Aorta (tissue), 5 donors: ENCODE measurements around the gene TEPSIN. TPM values are rescaled to one million over a fixed set of nuclear protein-coding genes. Genes with fewer than 3 reads are reported as not detected.

Source experiments
- ATAC-seq: fragments of 200-7000 bp; cut with Tn5 transposase; one replicate; pipeline ENCODE4 v1.9.1; 2022; ENCODE audit warnings: moderate library complexity; ENCODE audit not compliant: low FRiP score
- DNase-seq, 2 donors: peaks; one replicate each; pipeline ENCODE4 v3.0.0-alpha.2; 2020
- H3K27ac ChIP-seq, 2 donors: one replicate each; pipeline ENCODE4 v1.5.1; 2013; ENCODE audit warnings: low read length in 2 of 2, mild to moderate bottlenecking in 2 of 2, moderate library complexity in 2 of 2, control low read depth in 1 of 2, inconsistent platforms in 1 of 2, low read depth in 1 of 2
- H3K27me3 ChIP-seq, 2 donors: one replicate each; pipeline ENCODE4 v1.6.1; 2013; ENCODE audit warnings: control low read depth in 1 of 2, low read length in 1 of 2, mild to moderate bottlenecking in 1 of 2, moderate library complexity in 1 of 2; ENCODE audit not compliant: insufficient read depth in 2 of 2, control insufficient read depth in 1 of 2
- H3K36me3 ChIP-seq, 2 donors: one replicate each; pipeline ENCODE4 v1.6.1; 2013; ENCODE audit warnings: control low read depth in 1 of 2, low read length in 1 of 2, mild to moderate bottlenecking in 1 of 2; ENCODE audit not compliant: insufficient read depth in 2 of 2, control insufficient read depth in 1 of 2
- H3K4me1 ChIP-seq, 2 donors: one replicate each; pipeline ENCODE4 v1.6.1; 2013; ENCODE audit warnings: low read length in 2 of 2, control low read depth in 1 of 2, mild to moderate bottlenecking in 1 of 2, moderate library complexity in 1 of 2; ENCODE audit not compliant: insufficient read depth in 2 of 2, control insufficient read depth in 1 of 2
- H3K4me3 ChIP-seq, 2 donors: one replicate each; pipeline ENCODE4 v1.5.1; 2013; ENCODE audit warnings: low read length in 2 of 2, control low read depth in 1 of 2, mild to moderate bottlenecking in 1 of 2
- H3K9me3 ChIP-seq: one replicate; pipeline ENCODE4 v1.6.1; 2013; ENCODE audit warnings: mild to moderate bottlenecking, low read length; ENCODE audit not compliant: control insufficient read depth
- WGBS, 2 donors: extraction: QIAGEN DNeasy Blood & Tissue Kit; methylation state at CpG; one replicate each; pipeline ENCODE4 v1.1.7; 2013; 5-methylcytosine and 5-hydroxymethylcytosine counted together
- intact Hi-C, 2 donors: fragments of 100-400 bp; cut with DNase I; formaldehyde crosslinking; loops; one replicate each; pipeline versions ENCODE4 v1.14.2 to v1.15.0; 2022
- polyA plus RNA-seq, 2 donors: library from polyadenylated mRNA; stranded (reverse); fragments of 200-250 nt; gene quantifications; one replicate each; pipeline ENCODE4 v1.2.3, GENCODE V29; 2013
- total RNA-seq, 2 donors: library from RNA; stranded (reverse); fragmentation: NEBNext Ultra II Directional; extraction: Animal tissue kit (Norgen Biotek cat#: 25700); gene quantifications; one replicate each; pipeline ENCODE4 v1.2.1, GENCODE V29; 2021
- donor health status: healthy with polysubstance abuse.
- donor health status: Bipolar disorder and iron deficiency.
- donor health status: DM: no; HTN: no; CAD: no.
- donor health status: DM: no; HTN: no; CAD: no.
- donor health status: DM: yes; HTN: yes; CAD: no.

The TEPSIN gene
- total and polyA plus RNA-seq, 4 donors: 5.6 to 79.0 (median 35.0) TPM

- no peak for ATAC-seq
Observed at GRCh38 chr17:81242421-81243332, 3.8 kb upstream of the TEPSIN start.

GRCh38 chr17:81241648-81242420 lies 3.0 kb upstream of the TEPSIN start:
- H3K4me1 ChIP-seq: no peaks in the 10 kb centered on the region
- no peaks in the 10 kb centered on the region for H3K9me3 ChIP-seq
- H3K27me3 ChIP-seq: no peaks in the 10 kb centered on the region
- intact Hi-C loops: loop anchor here in 1 of 2 donors (1.0 kb wide), 1 partner anchor 100 kb away; no protein-coding TSS in a partner anchor
- H3K36me3 ChIP-seq: no peaks in the 10 kb centered on the region
- no peak overlapping the region for H3K4me3 ChIP-seq
- WGBS, 2 donors: 41 to 44% methylated on average over 26 of the region's 26 CpGs
- H3K27ac ChIP-seq: no peak overlapping the region
- ATAC-seq: no peak
- DNase-seq: peak in 1 of 2 donors; percentile 88

More at GRCh38 chr17:81242421-81243332, 3.8 kb upstream of the TEPSIN start:
- 75 to 77% methylated on average over 32 of the region's 33 CpGs for WGBS, 2 donors
- no peaks in the 10 kb centered on the region for H3K27me3 ChIP-seq
- intact Hi-C loops: no loop called here
- no peaks in the 10 kb centered on the region for H3K36me3 ChIP-seq
- no peak overlapping the region for H3K27ac ChIP-seq
- DNase-seq: no peak
- no peaks in the 10 kb centered on the region for H3K4me1 ChIP-seq
- H3K4me3 ChIP-seq: no peak overlapping the region
- no peaks in the 10 kb centered on the region for H3K9me3 ChIP-seq

GRCh38 chr17:81241203-81241602 lies 2.3 kb upstream of the TEPSIN start:
- Histone ChIP-seq H3K36me3 (no peaks in the 10 kb centered on the region), H3K27ac (no peak overlapping the region), H3K4me3 (no peak overlapping the region), H3K27me3 (no peaks in the 10 kb centered on the region), H3K4me1 (no peaks in the 10 kb centered on the region), H3K9me3 (no peaks in the 10 kb centered on the region)
- WGBS, 2 donors: 86 to 90% methylated on average over 10 of the region's 10 CpGs
- intact Hi-C loops: loop anchor here in 1 of 2 donors (1.0 kb wide), 1 partner anchor 99 kb away; no protein-coding TSS in a partner anchor
- DNase-seq (no peak), ATAC-seq (no peak)

- 80 to 83% methylated on average over 8 of the region's 8 CpGs for whole genome bisulfite sequencing, 2 donors
- no peaks in the 10 kb centered on the region for H3K9me3 ChIP-seq
- no peak overlapping the region for H3K27ac ChIP-seq
- H3K36me3 ChIP-seq: no peaks in the 10 kb centered on the region
- H3K4me1 ChIP-seq: no peaks in the 10 kb centered on the region
- ATAC-seq: no peak
- DNase-seq: no peak
- intact Hi-C loops: loop anchor here in 1 of 2 donors (1.0 kb wide), 1 partner anchor 98 kb away; no protein-coding TSS in a partner anchor
- H3K4me3 ChIP-seq: no peak overlapping the region
- H3K27me3 ChIP-seq: no peaks in the 10 kb centered on the region
Observed at GRCh38 chr17:81240761-81241160, 1.9 kb upstream of the TEPSIN start.

- no peaks in the 10 kb centered on the region for H3K4me1 ChIP-seq
- WGBS, 2 donors: 15 to 17% methylated on average over 36 to 37 of the region's 37 CpGs
Observed at GRCh38 chr17:81239714-81240555, 1.1 kb upstream of the TEPSIN start.

GRCh38 chr17:81238490-81238814 lies 403 bp downstream of the TEPSIN start:
- Histone ChIP-seq H3K4me3 (peak overlapping the region; percentile 71 to 87), H3K27me3 (no peaks in the 10 kb centered on the region), H3K36me3 (no peaks in the 10 kb centered on the region), H3K27ac (no peak overlapping the region), H3K9me3 (no peaks in the 10 kb centered on the region), H3K4me1 (no peaks in the 10 kb centered on the region)
- WGBS, 2 donors: 0% methylated on average over 25 to 26 of the region's 26 CpGs
- intact Hi-C loops: loop anchor here in 1 of 2 donors (2.0 kb wide), 1 partner anchor 16 kb away; the partner anchor contains the start of gene CEP131
- ATAC-seq: no peak
- no peak for DNase-seq

More at GRCh38 chr17:81239714-81240555, 1.1 kb upstream of the TEPSIN start:
- Histone ChIP-seq H3K27me3 (no peaks in the 10 kb centered on the region), H3K9me3 (no peaks in the 10 kb centered on the region), H3K36me3 (no peaks in the 10 kb centered on the region), H3K27ac (peak overlapping the region in 1 of 2 donors; percentile 54), H3K4me3 (peak overlapping the region; percentile 67 to 69)
- intact Hi-C loops: loop anchor here in 1 of 2 donors (1.0 to 2.0 kb wide), 2 partner anchors 17 to 98 kb away; partner anchors contain the start of gene CEP131
- no peak for ATAC-seq
- no peak for DNase-seq

GRCh38 chr17:81237591-81238489 lies 1.0 kb downstream of the TEPSIN start:
- no peaks in the 10 kb centered on the region for H3K9me3 ChIP-seq
- intact Hi-C loops: loop anchor here in 1 of 2 donors (2.0 kb wide), 1 partner anchor 15 kb away; the partner anchor contains the start of gene CEP131
- no peaks in the 10 kb centered on the region for H3K4me1 ChIP-seq
- H3K27me3 ChIP-seq: no peaks in the 10 kb centered on the region
- WGBS, 2 donors: 57 to 59% methylated on average over 36 of the region's 36 CpGs
- H3K27ac ChIP-seq: no peak overlapping the region
- H3K4me3 ChIP-seq: peak overlapping the region; percentile 71 to 87
- DNase-seq: no peak
- no peak for ATAC-seq
- no peaks in the 10 kb centered on the region for H3K36me3 ChIP-seq
